Smooth muscle cell of the brain vasculature (primary cell): ENCODE results near the gene HOXB3.

Experiments used
- DNase-seq: peaks from one replicate; pipeline ENCODE4 v3.0.0-alpha.2; 2012; ENCODE audit warnings: low read depth, low spot score

Gene HOXB3

DNA sequence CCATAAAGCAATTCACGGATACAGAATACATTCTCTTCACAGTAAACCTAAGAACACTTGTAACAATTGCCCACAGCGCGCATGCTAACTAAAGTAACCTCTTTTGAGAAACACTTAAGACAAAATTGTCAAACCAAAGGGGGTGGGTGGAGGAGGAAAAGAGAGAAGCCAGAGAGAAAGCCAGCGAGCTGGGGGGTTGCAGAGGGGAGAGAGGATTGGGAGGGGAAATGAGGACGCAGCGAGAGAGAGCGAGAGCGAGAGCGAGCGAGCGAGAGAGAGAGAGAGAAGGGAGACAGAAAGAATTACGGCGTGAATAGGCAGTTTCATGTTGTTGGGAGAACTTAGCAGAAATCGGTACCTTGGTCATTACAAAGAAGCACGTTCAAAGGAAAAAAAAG is 22.4 kb upstream of the HOXB3 start:
- DNase-seq = no peak

DNA sequence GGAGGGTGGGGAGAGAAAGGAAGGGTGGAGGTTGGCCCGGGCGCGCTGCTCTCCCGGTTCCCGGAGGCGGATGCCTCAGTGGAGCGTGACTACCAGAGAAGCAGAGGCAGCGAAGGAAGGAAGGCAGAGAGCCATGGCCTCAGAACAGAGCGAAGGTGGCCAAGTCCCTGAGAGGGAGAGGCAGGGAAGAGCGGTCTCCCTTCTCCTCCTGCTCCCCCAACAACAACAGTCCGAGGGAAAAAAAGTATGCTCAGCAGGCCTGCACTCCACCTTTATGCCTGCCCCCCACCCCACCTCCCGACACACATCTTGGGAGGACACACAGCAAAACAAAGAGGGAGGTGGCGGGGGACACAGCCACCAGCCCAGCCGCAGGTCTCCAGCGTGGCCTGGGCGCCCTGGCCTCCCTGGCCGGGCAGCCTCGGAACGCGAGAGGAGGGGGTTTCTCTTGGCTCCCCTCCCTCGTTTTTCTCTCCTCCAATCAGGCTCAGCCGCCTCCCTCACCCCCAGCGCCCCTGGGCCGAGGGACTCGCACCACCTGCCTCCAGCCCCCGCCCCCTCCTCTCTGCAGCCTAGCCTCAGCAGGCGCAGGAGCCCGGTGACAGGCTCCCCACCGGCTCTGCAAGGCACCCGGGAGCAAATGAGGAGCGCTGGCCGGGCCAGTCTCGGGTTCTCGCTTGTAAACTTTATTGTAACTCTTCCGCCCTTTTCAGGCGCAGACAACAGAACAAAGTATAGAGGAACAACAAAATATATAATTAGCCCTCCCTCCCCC is 21.8 kb upstream of the HOXB3 start:
- DNase-seq = no peak

DNA sequence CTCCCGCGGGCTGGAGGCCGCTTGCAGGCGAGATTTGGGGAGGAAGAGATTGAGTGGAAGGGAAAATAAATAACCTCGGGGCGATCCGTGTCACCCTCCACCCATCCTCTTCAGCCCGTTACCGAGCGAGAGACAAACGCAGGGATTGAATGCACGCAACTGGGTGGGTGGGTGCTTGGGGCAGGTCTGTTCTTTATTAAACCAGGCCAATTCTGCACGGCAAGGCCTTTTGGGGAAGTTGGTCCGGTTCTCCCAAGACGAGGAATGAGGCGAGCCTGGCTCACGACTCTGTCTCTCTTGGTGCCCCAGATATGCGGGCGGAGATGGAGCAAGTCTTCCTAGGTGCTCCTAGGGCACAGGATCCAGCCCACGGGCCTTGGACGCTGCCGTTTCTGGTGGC is 21.2 kb upstream of the HOXB3 start:
- DNase-seq = no peak

DNA sequence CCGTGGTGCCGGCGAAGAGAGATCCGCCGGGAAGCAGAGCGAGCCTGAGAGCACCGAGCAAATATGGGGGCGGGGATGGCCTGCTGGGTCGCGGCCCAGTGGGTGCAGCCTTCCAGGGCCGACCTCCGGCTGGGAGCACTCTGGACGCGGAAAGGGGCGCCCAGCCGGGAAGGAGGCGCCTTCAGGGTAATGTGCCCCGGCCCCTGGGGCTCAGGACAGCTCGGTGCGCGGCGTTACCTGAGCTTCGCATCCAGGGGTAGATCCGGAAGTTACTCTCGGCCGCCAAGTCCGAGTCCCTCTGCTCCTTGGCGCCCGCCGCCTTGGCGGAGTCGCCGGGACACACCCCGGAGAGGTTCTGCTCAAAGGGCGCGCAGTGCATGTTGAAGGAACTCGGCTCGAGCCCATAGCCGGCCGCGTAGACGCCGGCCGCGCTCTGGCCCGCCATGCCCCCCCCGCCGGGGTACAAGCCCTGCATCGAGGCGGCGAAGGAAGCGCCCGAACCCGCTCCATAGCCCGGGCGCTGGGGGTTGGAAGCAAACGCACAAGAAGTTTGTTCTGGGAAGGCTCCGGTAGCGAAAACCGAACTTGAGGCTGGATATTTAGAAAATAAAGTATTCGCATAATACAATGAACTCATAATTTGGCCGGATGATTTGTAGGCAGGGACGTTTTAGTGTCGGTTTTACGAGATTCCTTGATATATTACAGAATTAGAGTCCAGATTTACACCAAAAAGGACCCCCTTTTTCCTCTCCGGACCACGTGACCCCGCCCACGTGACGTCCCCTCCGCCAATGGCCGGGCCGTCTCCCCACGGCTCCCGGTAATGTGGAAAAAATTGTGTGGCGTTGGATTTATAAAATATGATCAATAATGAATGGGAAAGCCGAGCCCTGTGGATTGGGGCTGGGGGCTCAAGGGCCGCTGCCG is 20.5 kb upstream of the HOXB3 start, which contains the start of gene HOXB7:
Gene HOXB7, minus strand, starts transcription at position 736 of the 930 bp plus-strand sequence. Its CDS starts 99 bp downstream, at position 637.
- DNase-seq = no peak

DNA sequence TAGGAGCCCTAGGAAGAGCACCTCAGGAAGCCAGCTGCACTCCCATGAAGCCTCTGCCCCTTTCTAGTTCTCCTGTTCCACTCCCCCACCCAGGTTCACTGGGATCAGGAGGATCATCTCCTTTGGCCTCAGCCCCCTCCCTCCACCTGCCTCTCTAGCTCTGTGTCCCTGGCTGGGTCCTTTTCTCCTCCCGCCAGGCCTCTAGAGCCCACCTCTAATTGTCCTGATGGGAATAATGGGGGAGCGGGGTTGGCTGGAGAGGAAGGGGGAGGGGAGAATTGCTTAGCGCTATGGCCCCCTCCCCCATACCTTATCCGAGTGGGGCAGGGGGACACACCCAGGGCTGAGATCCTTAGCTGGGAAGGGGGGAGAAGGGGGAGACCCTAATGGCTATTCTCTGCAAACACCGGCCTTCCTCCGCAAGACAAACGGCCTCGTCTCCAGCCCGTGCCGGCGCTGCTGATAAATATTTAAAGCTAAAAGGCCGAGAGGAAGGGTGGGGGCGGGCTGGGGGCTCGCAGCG is 19.8 kb upstream of the HOXB3 start:
- no peak for DNase-seq

DNA sequence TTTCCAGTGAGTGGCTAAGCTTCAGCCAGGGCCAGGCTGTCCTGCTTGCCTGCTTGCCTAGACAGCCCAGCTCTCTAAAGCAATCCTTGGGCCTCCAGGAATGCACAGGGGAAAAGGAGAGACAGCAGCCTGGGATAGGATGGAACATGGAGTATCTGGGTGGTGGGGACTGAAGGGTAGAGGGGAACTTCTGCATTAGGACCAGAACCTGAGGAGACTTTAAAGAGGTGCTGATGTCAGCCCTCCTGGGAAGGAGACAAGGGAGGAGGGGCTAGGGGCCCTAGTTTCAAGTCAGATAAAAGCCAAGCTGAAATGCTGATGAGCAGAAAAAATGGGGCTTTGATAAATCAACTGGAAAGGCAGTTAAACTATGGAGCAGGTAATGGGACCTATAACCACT is 19.0 kb upstream of the HOXB3 start:
- DNase-seq = no peak

DNA sequence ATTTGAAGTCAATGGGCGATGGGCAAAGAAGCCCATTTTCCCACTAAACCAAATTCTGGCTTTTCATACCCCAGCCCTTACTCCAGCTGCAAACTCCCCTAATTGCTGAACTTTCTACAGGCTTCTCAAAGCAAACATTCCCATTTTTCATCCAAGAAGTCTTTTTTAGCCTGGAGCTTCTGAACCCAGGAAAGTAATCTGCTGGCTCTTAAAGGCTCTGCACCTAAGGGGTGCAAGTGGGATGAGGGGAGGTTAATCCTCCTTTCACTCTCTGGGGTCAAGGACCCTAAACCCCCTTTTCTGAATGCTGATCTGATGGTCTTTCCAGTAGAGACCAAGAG is 18.4 kb upstream of the HOXB3 start:
- DNase-seq = no peak

DNA sequence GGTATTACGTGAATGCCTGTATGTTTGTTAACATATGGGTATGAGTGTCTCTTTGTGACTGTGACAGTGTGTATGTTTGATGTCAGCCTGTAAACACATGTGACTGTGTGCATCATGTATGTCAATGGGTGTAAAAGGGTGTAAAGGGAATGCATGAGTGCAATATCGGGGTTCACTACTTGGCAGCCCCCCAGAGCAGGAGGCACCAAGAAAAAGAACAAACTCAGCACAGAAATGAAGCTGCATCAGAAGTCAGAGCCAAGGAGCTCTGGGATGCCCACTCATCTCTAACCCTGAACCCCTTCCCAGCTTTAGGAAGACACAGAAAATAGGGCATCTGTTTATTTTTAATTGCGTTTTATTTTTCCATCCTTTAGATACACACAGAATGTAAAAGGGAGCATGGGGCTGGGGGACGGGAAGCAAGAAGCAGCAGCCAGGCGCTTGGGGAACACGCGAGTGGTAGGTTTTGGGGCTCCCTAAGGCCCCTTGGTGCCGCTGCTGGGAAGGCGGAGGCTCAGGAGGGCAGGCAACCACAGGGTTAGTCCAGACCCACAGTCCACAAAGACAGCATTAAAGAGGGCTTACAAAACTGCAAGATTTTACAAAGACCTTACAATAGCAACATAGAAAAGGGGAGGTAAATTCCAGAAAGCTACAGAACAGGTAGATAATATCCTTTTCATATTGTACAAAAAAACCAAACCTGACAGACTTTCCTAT is 17.0 kb upstream of the HOXB3 start:
- DNase-seq = no peak

DNA sequence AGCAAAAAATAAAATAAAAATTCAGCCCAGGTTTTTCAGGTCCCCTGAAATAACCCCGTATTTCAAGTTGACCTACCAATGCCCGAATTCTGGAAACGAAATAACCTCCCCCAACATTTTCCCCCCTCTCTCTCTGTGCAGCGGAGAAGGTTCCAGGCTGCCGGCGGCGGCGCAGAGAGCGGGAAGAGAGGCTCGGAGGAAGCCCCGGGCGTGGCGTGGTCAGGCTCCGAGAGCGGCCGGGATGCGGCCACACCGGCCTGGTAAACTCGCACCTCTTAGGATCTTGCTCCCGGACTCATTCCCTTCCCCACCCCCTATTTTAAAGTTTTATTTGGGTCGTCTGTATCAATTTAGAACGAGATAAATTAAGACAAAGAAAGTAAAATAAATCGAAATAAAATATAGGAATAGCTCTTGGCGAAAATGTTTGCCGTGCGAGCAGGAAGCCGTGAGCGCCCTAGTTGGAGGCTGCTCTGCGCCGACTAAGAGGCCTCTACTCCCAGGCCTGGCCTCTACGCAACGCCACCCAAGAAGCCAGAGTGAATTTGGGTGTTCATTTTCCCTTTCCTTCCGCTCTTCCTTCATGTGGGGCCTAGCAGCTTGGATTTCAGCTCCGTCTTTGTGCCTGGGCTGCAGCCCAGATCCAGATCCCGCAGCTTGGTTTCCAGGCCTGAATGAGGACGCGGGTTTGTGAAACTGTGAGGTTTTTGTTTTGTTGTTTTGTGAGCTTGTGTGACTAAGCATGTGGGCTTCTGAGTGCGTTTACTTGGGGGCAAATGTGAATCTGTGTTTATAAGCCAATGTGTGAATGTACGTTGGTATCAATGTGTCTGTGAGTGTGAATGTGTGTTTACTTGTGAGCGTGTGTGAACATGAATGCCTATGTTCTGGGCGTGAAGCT is 16.2 kb upstream of the HOXB3 start:
- no peak for DNase-seq

DNA sequence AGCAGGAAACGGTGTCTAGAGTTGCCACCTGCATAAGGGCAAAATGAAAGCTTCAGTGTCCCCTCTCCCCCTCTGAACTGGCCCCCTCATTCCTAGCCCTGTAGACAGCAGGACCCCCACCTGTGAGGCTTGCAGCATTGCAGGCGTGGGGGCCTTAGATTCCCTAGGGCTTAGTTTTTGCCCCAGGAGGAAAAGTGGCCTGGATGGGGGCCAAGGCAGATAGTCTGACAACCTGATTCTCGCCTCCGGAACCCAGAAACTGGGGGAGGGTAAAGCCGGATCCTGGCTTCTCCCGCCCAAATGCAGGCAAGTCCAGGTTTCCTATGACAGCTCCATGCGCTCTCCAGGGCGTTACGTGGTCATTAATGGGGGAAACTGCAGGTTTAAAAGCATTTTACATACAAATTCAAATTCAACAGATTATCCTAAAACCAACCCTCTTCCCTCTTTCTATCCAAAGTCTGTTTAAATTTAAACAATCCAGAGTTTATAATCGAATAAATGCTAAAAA is 15.4 kb upstream of the HOXB3 start:
- no peak for DNase-seq

DNA sequence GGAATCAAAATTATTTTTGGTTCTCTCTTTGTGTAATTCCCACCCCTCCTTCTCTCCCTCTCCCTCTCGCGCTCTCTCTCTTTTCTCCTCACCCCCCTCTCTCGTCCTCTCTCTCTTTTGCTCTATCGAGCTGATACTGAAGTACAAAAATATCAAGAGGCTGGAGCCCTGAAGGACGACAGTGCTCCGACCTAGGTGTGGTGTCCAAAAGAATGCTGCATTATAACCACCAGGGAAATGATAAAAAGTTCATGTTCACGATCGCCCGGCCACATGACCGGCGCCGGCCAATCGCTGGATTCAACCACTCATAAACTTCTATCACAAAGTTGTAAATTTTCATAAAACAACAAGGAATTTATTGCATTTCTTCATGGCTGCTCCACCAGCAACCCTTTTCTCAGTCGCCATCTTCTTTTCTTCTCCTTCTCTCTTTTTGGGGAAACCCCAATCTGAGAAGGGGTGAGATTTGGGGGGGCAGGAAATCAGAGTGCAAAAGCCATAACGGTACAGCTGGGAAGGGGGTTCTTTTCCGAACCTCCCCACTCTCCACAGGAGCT is 14.8 kb upstream of the HOXB3 start, which contains the start of gene HOXB6:
Gene HOXB6, minus strand, starts transcription at position 217 of the 560 bp plus-strand sequence. CDS start 6,836 bp downstream, outside the sequence.
- no peak for DNase-seq

DNA sequence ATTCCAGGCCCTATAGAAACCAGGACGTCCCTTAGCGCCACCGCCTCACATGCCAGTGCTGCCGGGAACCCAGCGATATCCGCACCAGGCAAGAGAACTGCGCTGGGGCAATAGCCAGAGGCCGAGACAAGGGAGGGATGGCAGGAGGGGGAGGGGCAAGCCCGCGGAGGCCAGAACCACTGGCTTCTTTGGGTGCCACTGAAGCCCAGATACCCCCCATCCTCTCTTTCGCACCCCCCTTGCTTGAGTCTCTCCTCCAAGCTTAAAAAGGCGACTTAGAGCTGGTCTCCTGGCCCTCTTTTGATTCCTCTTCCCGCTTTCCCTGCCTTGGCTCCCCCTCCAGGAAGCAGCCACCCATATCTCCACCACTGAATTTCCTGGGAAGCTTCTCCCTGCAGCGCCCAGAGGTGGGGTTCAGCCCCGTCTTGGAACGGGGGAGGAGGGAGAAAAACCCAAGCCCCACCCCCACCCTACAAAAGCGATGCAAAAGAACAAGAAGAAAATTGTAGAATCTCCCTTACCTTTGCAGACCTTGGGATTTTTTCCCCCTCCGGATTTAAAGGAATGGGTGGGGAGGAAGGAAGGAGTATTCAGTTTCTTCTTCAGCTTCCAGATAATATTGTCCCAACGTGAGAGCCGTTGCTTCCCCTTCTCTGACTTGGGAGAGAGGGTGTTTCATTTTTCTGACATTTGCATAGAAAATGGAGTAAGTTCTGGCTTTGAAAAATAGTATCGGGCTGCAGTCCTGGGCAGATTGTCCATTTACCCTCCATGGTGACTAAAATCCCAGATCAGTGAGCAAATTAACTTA is 14.1 kb upstream of the HOXB3 start:
- no peak for DNase-seq

DNA sequence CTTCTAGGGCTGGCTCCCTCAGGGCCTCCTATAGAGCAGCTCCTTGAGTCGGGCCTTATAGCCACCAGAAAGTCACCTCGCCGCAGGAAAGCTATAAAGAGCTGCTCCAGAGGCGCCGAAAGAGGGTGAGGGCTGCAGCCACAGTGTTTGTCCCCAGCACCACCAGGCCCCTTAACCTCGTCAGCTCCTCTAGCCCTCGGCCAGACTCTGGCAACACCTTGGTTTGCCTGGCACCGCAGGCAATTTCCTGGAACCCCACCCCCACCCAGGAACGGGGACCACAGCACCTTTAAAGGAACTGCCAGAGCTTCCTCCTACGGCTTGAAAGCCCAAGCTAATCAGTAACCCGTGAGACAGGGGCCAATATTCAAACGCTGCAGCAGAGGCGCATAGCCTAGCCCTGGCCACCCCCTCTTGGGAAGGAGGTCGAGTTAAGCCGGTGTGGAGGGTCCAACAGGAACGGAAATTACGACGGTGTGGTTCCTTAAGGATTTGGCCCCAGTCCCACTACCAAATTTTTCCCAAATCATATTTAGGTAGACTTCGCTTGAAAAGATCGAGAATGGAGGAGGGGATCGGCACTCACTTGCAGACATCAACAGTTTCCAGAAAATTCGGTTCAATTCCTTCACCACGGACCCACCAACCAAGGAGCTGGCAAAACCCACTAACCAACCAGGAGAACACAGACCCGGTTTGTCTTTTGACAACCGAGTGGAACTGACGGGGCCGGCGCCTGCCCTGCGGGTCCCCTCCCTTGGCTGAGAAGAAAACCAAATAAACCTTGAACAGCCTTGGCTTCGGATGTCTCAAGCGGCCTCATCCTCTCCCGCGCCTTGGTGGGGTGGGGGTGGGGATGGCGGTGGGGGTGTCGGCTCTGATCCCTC is 11.7 kb upstream of the HOXB3 start:
- DNase-seq = no peak

DNA sequence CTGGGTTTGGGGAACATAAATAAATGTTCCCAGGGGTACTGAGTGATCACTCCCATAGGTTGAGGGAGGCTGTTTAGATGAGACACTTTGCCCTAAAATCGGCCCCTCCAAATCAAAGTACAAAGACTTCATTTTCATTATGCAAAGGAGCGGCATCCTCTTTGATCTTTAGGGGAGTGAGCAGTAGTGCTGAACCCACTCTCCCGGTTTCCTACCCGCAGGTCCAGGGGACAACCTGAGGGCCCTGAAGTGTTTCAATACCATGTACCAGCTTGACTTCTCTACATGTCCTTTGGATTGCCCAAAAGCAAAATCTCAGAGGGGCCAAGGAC is 11.1 kb upstream of the HOXB3 start:
- DNase-seq = no peak

DNA sequence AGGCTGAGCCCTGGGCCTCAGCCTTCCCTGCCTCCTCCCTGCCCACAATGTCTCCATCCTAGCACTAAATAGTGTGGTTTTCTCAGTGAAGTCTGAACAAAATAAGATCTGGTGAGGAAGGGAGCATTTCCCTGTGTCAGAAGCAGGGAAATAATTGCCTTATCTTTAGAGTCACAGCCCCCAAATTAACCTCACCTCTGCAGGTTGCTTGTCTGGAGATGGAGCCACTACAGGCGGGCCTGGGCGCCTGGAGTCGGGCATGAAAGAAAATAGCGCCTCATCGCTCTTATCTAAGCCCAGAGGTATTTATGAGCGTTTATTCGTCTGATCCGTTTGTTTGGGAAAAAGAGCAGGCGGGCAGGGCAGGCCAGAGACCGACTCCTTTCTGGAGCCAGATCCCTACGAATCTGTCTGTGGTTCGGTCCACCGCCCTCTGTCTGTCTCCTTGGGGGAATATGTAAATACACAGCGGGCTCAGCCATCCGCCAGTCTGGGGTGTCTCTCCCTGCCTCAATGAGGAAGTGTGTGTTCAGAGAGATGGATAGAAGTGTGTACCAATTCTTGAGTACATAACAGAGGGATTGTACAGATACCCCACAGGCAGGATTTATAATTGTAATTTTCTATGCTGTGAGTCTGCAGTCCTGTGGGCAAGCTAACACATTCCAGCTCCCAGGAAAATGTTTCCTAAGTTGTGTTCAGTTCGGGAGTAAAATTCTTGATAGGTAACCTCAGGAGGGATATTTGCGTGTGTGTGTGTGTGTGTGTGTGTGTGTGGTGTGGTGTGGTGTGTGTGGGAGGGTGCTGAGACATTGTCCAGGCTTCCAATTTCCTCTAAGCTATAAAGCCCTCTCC is 10.4 kb upstream of the HOXB3 start:
- DNase-seq = no peak

DNA sequence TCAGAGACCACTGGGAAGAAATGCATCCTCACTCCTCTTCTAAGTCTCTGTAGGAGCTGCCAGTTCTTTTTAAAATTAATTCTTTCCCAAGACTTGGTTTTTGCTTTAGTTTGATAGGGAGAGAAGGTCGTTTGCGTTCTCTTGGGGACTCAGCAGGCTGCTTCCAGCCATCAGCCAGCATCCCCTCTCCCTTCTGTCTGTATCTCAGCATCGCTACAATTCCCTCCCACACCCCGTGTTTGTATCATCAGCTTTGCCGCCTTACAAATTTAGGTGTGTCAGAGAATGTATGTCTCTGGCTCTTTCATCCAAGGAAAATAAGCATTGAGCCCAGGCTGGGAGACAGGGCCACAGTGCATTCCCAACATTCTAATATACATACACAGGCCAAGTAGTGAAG is 9.3 kb upstream of the HOXB3 start:
- DNase-seq = no peak

DNA sequence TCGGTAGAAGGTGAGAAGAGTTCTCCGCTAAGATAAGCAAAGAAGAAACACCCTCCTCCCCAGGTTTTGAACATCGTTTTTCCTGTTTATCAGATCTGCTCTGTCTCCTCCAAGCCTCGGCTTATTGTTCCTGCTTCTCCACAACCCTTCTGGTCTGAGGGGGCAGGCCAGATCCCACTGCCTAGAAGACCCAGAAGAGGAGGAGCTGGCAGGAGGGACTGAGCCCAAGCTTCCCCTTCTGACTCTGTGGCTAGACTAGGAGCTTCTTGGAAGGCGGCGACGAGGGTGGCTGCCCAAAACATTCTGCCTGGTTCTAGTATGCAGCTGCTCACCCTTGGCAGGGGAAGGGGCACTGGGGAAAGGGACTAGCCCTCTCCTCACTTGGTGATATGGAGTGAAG is 8.7 kb upstream of the HOXB3 start:
- no peak for DNase-seq
